ENCODE measurements around the gene OR6P1.

The OR6P1 gene, protein sequence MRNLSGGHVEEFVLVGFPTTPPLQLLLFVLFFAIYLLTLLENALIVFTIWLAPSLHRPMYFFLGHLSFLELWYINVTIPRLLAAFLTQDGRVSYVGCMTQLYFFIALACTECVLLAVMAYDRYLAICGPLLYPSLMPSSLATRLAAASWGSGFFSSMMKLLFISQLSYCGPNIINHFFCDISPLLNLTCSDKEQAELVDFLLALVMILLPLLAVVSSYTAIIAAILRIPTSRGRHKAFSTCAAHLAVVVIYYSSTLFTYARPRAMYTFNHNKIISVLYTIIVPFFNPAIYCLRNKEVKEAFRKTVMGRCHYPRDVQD

DNA sequence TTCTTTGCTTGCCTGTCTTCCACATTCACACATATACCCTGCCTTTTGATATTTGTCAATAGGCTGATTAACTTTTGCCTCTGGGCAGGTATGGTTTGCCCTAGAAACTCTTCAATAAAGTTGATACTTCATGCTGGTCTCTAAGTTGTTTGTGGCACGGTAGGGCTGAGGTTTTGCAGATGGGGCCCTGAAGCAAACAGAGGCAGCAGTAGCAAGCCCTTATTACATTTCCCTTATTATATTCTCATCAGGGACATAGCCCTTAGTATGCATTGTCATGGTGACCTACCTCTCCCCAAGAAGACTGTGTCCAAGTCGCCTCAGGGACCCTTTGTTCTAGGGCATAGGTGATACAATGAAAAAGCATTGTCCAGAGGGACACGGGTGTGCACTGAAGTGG, at the start of gene OR6P1:
OR6P1 (minus strand) TSS at position 101 of the 400 bp plus-strand sequence. CDS start 6,976 bp downstream, outside the sequence.
- DNase-seq (ENCODE audit: low spot score): no peak

DNA sequence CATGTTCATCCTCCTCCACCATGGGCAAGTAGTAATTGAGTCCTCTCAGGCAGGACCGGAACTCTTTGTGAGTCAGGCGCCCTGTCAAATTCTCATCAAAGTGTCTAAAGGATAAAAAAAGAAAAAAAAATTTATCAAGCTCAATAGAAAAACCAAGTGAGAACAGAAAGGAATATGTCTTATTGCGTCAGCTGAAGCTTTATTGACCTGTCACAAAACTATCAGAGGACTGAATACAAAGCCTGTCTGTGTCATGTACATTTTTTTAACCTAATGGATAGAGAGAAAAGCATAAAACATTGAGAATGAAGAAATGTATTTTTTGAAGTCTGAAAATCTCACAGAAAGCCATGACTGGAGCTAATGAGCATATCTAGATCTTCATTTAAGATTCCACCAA, 43.4 kb upstream of the OR6P1 start:
- peak; percentile 8 for DNase-seq (ENCODE audit: low spot score)

DNA sequence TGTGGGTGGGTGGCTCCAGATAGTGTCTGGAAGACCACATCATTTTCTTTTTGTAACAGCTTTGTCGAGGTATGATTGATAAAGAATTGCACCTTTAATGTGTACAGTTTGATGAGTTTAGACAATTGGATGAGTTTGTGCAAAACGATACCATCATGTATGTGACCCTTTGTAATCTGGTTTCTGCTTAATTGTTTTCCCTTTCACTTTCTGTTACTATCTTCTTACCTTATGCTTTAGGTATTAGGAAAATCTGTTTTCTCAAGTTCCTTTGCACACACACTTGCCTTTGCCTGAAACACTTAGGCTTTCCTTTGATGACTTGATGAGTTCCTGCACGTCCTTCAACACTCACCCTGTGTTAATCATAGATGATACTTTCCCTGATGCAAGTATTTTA, 41.5 kb upstream of the OR6P1 start:
- DNase-seq (ENCODE audit: low spot score): no peak

DNA sequence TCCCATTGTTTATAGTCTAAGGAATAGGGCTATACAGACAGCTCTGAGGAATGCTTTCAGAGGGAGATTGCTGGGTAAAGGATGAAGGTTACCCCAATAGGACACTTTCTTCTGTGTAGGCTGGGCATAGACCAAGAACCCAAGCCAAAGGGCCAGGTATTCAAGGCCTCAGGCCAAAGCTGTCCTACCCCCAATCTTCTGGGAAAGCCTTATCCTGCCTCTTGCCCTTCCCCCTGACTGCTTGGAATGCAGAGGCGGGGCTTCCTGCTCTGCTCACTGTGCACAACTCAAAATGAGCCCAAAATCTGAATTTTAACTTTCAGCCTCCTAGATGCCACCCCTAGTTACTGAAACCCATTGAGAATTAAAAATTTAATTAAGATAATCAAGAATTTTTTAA, 36.9 kb upstream of the OR6P1 start:
- no peak for DNase-seq (ENCODE audit: low spot score)

DNA sequence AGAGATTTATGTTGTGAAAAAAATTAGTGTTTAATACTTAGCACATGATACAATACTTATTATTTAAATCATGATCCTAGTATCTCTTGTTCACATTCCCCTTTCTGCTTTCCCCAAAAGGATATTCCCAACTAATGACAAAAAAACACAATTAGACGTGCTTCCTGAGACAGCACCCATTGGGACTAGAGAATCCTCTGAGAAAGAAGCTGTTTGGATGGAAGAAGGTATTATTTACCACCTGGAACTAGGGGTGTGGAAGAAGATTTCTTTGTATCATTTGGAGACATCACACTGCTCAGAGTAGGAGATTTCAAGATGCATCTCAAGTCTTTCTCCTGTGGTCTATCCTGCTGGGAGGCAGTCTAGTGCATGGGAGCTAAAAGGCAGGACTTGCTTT, 34.6 kb upstream of the OR6P1 start, which contains the start of gene OR10Z1:
OR10Z1 (plus strand) TSS at position 301 of the 400 bp plus-strand sequence. CDS start 1,171 bp downstream, outside the sequence.
- no peak for DNase-seq (ENCODE audit: low spot score)

DNA sequence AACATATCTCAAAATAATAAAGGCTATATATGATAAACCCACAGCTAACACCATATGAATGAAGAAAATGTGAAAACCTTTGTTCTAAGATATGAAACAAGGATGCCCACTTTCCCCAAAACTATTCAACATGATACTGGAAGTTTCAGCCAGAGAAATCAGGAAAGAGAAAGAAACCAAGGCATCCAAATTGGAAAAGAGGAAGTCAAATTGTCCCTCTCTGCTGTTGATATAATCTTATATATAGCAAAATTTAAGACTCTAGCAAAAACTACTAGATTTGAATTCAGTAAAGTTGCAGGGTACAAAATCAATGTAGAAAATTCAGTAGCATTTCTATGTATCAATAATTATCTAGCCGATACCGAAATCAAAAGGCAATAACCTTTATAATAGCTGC, 30.4 kb upstream of the OR6P1 start:
- DNase-seq (ENCODE audit: low spot score): no peak

DNA sequence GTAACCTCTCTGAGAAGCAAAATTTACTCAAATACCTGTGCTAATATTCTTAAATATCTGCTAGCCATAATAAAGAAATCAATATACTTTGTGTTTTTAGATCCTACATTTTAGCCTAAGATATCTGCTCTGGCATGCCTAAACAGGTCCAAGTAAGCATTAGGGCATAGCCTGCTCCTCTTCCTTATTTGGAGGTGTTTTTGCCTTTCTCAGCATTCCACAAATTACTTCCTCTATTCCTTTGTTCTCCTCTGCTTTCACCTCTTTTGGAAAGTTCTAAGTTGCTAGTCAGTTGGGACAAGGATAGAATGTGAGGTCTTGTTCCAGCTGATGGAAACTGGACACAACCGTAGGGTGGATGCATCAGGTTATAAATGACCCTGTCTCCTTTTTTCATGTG, 16.6 kb upstream of the OR6P1 start:
- DNase-seq (ENCODE audit: low spot score): no peak

DNA sequence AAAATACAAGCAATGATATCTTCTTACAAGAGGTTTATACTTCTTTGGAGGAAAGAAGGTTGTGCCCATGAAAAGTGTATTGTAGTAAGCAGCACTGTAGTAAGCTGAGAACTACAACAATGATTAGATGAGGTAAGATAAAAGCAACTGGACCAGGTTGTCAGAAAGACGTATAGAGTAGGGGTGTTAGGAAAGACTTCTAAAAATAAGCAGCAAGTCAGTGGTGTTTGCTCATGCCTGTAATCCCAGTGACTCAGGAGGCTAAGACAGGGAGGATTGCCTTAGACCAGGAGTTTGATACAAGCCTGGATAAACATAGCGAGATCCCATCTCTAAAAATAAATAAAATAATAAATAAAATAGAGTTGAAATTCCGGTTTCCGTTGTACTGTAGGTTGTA, 13.6 kb upstream of the OR6P1 start:
- no peak for DNase-seq (ENCODE audit: low spot score)

DNA sequence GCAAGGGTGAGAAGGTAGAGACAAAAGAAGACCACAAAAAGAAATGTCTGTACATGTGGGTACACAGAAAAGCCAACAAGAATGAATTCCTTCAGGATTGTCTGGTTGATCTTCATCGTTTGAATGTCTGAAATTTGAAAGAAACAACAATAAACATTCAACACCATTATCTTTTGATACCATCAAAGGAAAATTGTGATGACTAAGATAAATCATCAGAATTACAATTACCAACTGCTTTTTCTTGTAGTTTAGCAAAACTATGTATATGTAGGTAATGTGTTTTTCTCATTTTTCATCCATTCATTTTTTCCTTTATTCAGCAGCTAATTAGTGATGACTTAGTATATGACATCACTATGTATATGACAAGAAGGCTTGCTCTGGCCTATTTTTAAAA, 9.4 kb upstream of the OR6P1 start, which contains the start of gene OR10X1:
OR10X1 (minus strand) TSS at position 167 of the 400 bp plus-strand sequence; CDS start at position 167, 0 bp downstream.
- no peak for DNase-seq (ENCODE audit: low spot score)

DNA sequence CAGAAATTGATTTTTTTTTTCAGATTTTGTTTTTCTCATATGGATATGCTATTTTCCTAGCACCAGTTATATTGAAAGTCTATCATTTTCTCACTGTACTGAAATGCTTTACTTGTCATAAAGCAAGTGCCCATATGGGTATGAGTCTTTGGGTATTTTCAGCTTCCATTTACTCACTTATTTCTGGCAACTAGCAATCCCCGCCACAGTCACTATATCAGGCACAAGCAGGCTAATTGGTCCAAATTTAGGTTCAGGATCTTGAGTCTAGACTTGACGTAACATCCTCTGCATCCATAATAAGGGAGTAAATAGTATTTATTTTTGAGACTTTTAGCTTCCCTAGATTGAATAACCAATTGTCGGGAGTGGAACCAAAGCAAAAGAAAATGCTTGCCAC, 7.2 kb upstream of the OR6P1 start:
- DNase-seq (ENCODE audit: low spot score): no peak

DNA sequence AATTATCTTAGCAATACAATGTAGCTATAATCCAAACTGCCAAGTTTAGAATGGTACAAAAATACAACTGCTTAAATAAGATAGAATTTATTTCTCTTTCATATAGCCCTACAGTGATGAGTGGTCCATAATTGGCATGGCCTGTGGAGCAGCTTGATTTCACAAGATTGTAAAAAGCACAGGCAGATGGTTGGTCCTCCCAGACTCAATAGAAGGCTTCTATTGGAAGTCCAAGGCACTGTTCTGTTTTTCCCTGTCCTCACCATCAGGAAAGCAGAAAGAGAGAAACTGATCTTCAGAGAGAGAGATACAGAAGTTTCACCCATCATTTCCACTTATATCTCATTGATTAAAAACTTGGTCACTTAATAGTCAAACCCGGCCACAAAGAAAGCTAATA, 1.8 kb upstream of the OR6P1 start:
- DNase-seq (ENCODE audit: low spot score): no peak

DNA sequence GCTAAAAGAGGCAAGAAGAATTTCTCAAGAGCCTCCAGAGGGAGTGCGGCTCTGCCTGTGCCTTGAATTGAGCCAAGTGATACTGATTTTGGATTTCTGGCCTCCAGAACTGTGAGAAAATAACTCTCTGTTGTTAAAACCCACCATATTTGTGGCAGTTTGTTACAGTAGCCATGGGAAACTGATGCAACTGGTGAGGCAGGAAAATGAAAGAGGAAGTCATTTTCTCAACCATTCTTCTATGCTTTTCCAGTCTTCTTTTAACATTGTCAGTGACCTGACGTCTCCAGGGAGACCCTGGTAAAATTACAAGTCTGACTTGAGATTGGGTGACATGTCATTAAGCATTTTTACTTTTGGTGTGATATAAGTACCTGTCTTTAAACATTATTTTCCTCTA, 5.8 kb downstream of the OR6P1 start:
- DNase-seq (ENCODE audit: low spot score): no peak

DNA sequence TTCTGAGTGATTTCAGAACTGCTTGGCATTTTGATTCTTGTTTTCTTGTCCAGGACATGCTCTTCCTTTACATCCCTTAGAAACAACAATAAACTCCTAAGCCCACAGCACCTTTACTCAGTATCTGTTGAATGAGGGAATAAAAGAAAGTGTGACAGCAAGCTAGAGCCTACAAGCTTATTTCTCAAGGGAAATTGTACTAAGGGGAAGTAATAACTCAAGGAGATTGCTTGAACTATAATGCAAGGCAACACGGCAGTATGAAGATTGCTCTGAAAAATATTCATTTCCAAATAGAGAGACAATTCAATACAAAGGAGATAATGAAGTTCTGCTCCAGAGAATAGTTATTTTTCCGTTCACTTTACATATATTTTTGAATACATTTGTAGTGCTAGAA, 6.5 kb downstream of the OR6P1 start:
- DNase-seq (ENCODE audit: low spot score): no peak

DNA sequence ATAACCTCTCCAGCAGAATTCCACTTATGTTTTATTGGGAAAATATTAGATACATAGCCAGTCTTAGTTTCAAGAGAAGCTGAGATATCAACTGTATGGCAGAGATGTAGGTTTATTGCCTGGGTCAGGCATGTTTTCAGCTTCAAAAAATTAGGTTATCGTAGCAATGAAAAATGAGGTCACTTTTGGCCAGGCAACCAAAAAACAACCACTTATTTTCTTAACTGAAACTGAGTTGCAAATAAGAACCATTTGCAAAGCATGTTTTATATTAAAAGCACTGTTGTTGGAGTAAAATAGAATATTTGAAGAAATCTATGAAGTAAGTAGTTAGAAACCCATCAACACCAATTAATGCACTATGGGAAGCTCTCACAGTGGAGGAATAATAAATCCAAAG, 10.7 kb downstream of the OR6P1 start:
- DNase-seq (ENCODE audit: low spot score): no peak

DNA sequence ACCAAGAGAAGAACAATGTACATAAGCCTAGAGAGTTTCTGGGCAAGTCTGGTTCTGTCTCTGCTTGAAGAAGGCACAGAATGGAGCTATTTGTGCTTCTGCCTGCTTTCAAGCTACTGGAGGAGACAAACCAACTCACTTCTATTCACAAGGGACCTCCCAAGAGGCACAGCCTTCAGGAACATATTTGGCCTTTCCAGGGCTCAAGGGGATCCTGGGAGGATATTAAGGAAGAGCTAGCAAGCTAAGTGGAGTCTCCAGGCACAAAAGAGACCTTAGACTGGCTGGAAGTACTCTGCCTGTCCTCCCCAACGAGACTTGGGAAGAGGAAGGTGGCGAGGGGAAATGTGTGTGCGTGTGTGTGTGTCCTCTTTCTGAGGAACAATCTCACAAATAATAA, 16.0 kb downstream of the OR6P1 start, which contains the start of gene OR6Y1:
OR6Y1 (minus strand) TSS at position 54 of the 400 bp plus-strand sequence. CDS start 6,300 bp downstream, outside the sequence.
- no peak for DNase-seq (ENCODE audit: low spot score)

DNA sequence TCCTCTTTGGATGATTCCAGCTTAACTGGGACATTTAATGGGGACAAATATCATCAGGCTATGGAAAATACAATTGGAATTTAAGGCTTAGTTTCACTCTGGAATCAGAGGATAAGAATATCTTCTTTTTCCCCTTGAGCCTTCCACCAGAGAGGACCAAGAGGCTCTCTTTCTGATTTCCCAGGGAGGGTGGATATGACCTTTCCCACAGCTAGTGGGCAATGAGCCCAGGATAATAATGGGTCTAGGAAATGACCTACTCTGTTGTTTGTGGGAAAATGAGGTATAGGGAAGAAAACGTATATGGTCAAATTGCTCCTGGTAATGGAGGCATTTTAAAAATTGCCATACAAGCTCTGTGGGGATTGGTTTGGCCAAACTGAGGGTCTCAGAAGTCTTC, 18.1 kb downstream of the OR6P1 start:
- DNase-seq (ENCODE audit: low spot score): no peak

DNA sequence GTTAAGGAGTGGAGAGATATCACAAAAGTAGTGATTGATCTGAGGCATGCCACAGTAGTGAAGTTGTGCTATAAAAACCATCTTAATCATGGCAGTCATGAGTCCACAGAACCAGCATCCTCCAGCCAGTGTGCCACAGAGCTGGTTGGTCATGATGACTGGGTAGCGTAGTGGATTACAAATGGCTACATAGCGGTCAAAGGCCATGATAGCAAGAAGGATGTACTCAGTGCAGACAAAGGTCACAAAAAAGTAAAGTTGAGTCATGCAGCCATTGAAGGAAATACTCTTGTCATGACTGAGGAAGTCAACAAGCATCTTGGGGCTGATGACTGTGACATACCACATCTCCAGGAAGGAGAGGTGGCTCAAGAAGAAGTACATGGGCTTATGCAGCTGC, 22.8 kb downstream of the OR6P1 start:
- no peak for DNase-seq (ENCODE audit: low spot score)

DNA sequence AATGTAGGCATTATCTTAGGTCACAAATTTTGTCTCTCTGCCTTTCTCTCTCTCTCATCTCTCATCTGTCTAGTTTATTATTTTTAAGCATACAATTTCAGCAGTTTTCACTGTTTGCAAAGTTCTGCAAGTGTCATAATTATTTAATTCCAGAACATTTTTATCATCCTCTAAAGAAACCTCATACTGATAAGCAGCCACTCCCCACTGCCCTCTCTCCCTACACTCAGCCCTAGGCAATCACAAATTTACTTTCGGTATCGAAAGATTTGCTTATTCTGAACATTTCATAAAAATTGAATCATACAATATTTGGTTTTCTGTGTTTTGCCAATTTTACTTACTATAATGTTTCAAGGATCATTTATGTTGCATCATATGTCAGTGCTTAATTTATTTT, 32.8 kb downstream of the OR6P1 start:
- no peak for DNase-seq (ENCODE audit: low spot score)

DNA sequence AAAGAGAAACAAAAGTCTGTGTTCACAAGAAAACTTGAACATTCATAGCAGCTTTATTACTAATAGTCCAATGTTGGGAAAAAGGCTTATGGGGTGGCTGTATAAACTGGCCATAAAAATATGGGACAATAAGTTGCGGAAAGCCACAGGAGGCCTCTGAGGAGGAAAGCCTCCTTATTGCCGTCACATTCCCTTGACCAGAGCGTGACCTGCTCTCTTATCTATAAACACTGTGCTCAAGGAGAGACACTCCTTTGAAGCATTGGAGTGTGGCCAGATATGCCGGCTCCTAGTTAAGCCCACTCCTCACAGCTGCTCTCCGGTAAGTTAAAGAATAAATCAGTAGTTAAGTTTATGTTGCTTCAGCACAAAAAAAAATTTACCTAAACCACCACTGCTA, 35.9 kb downstream of the OR6P1 start:
- DNase-seq (ENCODE audit: low spot score): no peak

DNA sequence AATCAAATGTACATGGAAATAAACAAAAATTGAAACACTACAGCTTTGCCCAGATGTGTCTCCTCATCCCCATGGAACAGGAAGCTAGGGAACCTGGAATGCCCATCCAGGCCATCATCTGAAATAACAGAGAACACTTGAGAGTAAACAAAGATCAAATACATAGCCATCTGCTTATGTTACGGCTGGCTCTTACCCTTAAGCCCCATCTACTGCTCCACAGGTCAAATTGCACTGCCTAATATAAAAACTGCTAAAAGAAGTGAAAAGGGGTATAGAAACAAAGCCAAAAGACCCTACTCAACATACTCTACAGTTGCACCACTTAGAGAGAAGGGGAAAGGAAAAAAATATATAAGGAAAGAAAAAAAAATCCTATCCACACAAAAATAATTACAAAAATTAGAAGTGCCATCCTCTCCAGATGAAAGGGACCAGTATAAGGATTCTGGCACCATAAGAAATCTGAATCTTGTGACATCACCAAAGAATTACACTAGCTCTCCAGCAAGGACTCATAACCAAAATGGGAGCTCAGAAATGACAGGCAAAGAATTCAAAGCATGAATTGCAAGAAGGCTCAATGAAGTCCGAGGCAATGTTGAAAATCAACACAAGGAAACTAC, 43.1 kb downstream of the OR6P1 start:
- DNase-seq (ENCODE audit: low spot score): no peak

DNA sequence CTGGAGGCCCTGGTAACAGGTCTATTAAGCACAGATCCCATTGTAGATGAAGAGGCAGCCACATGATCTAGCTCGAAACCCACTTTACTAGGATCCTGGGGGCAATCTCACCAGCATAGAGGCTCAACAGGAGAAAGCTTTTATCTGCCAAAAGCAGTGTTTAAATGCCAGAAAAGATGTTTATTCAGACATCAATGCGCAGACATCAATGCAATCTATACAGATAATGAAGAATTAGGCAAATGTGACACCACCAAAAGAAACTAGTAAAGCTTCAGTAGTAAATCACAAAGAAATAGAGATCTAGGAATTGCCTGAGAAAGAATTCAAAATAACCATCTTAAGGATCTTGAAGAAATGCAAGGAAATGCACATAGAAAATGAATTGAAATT, 48.7 kb downstream of the OR6P1 start:
- DNase-seq (ENCODE audit: low spot score): no peak

DNA sequence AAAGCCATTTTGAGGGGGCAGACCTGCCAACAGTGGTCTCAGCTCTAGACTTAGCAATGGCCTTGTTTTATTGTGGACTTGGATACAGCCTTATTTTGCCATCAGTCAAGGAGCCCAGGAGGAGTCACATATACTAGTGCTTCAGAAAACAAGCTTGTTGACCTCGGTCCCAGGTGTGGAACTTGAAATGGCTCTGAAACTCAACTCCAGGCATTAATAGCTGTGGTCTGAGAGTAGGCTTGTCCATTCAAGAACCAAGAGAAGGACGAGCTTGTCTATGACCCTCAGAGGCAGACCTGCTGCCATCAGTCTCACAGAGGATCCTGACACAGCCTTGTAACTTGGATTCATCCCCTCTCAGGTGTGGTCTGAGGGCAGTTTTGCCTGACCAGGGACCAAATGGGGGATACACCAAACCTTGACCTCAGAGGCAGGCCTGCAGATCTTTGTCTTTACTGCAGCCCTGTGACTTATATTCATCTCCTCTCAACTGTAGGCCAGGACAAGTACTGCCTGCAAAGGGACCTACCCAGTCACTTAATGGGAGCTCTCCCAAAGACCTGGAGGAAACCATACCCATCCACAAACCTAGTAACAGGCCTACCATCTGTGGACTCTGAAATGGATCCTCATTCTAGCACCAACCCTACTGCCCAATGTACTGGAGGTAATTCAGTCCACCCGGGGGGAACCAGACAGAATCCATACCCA, 49.3 kb downstream of the OR6P1 start:
- DNase-seq (ENCODE audit: low spot score): no peak

DNA sequence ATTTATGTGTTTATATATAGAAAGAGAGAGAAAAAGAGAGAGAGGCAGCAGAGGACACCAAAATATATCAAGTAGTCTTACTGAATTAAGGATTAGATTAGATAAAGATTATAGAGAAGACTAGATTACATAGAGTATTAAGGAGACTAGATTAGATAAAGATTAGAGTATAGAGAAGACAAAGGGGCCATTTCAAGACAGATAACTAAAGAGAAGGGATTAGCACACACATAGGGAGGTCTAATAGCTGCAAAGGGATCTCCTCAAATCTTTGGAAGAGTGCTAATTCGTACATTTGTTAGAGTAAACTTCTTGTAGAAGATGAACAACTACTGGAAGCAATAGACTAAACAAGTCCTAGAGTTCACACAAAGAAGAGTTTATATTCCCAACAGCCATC, 50.4 kb downstream of the OR6P1 start:
- DNase-seq (ENCODE audit: low spot score): no peak
